Nucleus accumbens (tissue), 56 donors: ENCODE measurements around the gene INO80.
"Not testable (repeated sequence)": the region's sequence is repeated elsewhere in the genome, so short reads cannot be mapped to it uniquely, and the experiment has no call there.

Experiments
- DNase-seq, 56 donors: peaks; one replicate each; lab custom pipeline; 2025; lab: John Stamatoyannopoulos, UW

Gene INO80

GRCh38 chr15:40968290-40969085, 147.6 kb downstream of the INO80 start:
- no peak for DNase-seq

DNA sequence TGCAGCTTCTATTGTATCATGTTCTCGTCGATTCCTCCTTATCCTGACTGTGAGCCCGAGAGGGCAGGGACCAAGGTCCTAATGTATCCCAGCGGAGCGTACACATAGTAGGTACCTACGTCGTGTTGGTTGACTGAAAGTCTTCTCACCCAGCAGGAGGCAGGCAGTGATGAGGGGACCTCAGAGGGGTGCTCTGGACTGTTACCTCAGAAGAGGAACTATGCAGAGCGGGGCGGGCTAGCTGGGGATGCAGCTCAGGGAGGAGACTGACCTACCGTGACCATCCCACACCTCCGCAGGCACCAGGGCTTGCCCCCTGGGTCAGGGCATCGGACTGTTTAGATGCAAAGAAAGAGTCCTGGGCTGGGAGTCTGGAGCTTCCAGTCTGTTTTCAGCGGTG, 151.4 kb downstream of the INO80 start:
- DNase-seq: no peak

- no peak for DNase-seq
Measured at GRCh38 chr15:40964006-40964405, 152.1 kb downstream of the INO80 start.

DNA sequence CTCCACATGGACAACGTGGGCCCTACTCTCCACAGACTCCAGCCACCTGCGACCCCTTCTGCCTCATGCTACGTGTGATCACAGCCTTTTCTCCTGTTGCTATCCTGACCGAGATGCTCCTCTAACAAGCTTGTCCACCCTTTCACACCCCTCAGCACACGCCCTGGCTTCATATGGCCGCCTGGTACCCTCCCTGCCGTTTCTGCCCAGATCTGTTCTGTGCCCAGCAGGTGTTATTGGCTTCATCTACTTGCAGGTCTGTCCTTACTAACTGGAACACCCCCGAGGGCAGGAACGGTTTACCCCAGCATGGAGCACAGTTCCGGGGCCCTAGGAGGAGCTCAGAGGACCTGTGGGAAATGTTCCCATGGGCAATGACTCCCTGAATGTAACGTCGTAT, 152.9 kb downstream of the INO80 start:
- no peak for DNase-seq

GRCh38 chr15:40962317-40962716, 153.8 kb downstream of the INO80 start:
- DNase-seq: not testable (repeated sequence)

DNA sequence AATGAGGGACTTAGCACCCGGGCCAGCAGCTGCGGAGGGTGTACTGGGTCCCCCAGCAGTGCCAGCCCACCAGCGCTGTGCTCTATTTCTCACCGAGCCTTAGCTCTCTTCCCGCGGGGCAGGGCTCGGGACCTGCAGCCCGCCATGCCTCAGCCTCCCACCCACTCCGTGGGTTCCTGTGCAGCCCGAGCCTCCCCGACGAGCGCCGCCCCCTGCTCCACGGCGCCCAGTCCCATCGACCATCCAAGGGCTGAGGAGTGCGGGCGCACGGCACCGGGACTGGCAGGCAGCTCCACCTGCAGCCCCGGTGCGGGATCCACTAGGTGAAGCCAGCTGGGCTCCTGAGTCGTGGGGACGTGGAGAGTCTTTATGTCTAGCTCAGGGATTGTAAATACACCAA, 154.3 kb downstream of the INO80 start:
- DNase-seq: not testable (repeated sequence)

GRCh38 chr15:40960925-40961324, 155.2 kb downstream of the INO80 start:
- no peak for DNase-seq

DNA sequence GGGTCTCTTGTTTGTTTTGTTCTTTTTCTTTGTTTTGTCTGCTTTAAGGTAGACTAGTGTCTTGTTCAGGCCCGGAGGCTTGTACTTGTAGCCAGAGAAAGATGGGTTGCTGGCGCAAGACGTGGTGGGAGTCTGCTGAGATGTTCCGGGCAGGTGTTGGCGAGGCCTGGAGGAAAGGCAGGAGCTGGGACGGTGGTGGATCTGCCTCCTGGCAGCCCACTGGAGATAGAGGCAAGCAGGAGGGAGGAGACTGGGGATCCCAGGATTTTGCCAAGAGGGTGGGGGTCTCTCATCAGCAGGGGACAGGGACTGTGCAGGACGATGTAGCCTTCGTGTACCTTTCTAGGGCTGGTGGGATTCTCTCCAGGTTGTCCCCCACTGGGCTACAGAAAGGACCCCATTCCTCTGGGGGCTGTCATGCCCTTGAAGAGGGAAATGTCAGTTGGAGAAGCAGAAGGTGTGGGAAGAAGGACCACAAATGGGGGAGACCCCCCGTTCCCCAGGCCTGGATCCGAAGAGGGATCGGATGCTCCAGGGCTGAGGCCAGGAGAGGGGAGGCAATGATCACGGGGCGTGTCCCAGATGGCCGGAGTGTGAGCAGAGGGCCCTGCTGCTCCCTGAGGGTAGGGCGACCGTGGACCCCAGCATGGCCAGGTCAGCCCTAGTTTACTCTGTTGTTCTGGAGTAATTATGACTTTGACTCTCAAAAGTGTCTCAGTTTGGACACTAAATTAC, 155.8 kb downstream of the INO80 start:
- no peak for DNase-seq

DNA sequence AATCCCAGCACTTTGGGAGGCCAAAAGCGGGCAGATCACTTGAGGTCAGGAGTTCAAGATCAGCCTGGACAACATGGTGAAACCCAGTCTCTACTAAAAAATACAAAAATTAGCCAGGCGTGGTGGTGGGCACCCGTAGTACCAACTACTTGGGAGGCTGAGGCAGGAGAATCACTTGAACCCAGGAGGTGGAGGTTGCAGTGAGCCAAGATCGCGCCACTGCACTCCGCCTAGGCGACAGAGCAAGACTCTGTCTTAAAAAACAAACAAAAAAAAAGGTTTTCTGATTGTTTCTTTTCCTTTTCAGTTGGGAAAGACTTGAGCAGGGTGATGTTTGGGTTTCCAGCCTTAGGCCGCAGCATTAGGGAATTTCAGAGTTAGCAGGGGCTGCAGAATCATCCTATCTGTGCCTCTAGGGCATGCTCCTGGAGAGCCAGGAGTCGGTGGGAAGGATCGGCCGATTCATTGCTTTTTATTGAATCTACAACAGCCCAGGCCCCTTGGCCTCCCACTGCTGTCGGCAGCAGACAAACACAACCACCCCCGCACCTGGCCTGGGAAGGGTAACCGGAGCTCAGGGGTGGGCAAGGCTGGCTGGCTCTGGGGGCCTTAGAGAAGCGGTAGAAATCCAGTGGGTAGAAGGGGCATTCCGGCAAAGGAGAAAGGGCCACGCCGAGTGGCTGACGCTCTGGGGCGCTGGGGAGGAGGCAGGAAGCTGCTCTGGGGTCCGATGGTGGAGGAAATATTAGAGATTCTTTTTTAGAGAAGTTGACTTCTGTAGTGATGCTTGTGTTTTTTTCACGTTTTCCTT, 156.5 kb downstream of the INO80 start:
- DNase-seq: no peak

GRCh38 chr15:40958723-40959122, 157.4 kb downstream of the INO80 start:
- no peak for DNase-seq

GRCh38 chr15:40958146-40958545, 157.9 kb downstream of the INO80 start:
- DNase-seq: no peak

GRCh38 chr15:40957581-40958051, 158.5 kb downstream of the INO80 start:
- peak in 37 of 56 donors; percentile 5 to 71 (median 27) for DNase-seq

GRCh38 chr15:40957041-40957555, 159.0 kb downstream of the INO80 start:
- DNase-seq: no peak

DNA sequence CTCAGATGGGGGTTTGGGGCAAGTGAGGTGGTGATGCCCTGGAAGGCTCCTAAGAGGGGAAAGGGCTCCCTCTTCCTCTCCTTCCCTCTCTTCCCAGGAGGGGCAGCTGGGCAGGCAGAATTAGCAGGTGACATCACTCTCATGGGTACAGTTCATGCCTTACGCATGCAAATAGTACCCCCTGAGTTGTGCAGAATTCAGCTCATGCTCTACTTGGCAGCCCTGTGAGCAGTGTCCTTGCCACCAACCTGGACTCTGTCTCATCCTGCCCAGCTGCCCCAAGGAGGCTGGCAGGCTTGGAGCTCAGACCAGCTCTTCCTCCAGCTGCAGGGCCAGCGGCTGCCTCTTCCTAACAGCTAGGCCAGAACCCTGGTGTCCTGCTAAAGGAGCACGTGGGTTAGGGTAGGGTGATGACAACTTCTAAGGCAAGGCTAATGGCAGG, 159.5 kb downstream of the INO80 start:
- DNase-seq: no peak

GRCh38 chr15:40955930-40956540, 160.0 kb downstream of the INO80 start:
- DNase-seq: no peak

- no peak for DNase-seq
Measured at GRCh38 chr15:40955141-40955903, 160.8 kb downstream of the INO80 start.

GRCh38 chr15:40954158-40954848, 161.8 kb downstream of the INO80 start:
- not testable (repeated sequence) for DNase-seq

DNA sequence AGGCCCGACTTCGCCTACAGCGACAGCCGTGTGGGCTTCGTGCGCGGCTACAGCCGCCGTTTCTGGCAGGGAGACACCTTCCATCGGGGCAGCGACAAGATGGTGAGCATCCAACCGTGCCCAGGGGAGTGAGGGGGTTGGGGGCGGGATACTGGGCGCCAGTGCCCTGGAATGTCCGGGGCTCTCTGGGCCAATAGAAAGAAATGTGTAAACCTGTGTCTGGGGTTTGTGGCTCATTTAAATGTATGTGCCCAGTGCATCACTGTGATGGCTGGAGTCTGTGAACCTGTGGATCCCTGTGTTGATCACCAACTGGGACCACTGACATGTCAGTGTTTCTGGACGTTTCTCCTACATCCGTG, 162.4 kb downstream of the INO80 start:
- DNase-seq: no peak
